K562 (cell line): ENCODE data around the gene GDAP1L1. TPM values are rescaled to one million over a fixed set of nuclear protein-coding genes. Genes with fewer than 3 reads are reported as not detected.

Experiments
- ATAC-seq: fragments of 200-7000 bp; cut with Tn5 transposase; 3 replicates; pipeline ENCODE4 v1.9.1; 2020; ENCODE audit warnings: moderate library complexity
- BruUV-seq: library from RNA; stranded (reverse); fragments of 400-500 nt; replicated peaks from 2 replicates; lab custom pipeline; 2021; lab: Mats Ljungman, UMichigan
- CTCF ChIA-PET: fragments of 300-600 bp; formaldehyde crosslinking; extraction: SDS; loops from one replicate; lab custom pipeline; 2021; ENCODE audit warnings: low intra/inter-chr PET ratio; lab: Yijun Ruan, JAX
- POLR2A ChIA-PET: fragments of 300-600, 350-650 bp; sonication (Branson Sonifier 250); formaldehyde crosslinking; extraction: SDS; loops from one replicate; lab custom pipeline; 2021; ENCODE audit warnings: antibody characterized with exemption, inconsistent platforms; lab: Yijun Ruan, JAX
- DNase-seq, 4 experiments: peaks; one replicate each; pipeline versions ENCODE4 v3.0.0 to v3.0.0-alpha.2; 2011 to 2018; ENCODE audit warnings: low spot score in 3 of 4, mixed read lengths in 3 of 4; ENCODE audit errors: extremely low read depth in 1 of 4
- FAIRE-seq: peaks from 2 replicates; lab custom pipeline; 2011; peaks lifted over from hg19 to GRCh38; lab: Jason Lieb, UNC
- H2AFZ ChIP-seq: 2 replicates; pipeline ENCODE4 v1.6.0; 2011; ENCODE audit warnings: low read depth, low read length, control low read depth, inconsistent platforms
- H3K27ac ChIP-seq: fragments of 200-600 bp; 3 replicates; pipeline ENCODE4 v1.8.0; 2011; ENCODE audit warnings: low read depth, mild to moderate bottlenecking, control low read depth, inconsistent platforms, low read length, moderate library complexity, mixed read lengths; ENCODE audit errors: extremely low read depth
- H3K27me3 ChIP-seq, 2 experiments: fragments of 300-600 bp in 1 of 2; 2 replicates in 1 of 2; 3 replicates in 1 of 2; pipeline versions ENCODE4 v1.6.0 to v1.8.0; 2011; ENCODE audit warnings: inconsistent platforms in 2 of 2, low read length in 2 of 2, mild to moderate bottlenecking in 1 of 2, mixed read lengths in 1 of 2, moderate library complexity in 1 of 2; ENCODE audit not compliant: control insufficient read depth in 2 of 2, insufficient read depth in 2 of 2
- H3K36me3 ChIP-seq: fragments of 300-600 bp; 3 replicates; pipeline ENCODE4 v1.8.0; 2011; ENCODE audit warnings: mild to moderate bottlenecking, low read length, inconsistent platforms; ENCODE audit not compliant: control insufficient read depth, insufficient read depth
- H3K4me1 ChIP-seq, 2 experiments: fragments of 200-600 bp in 1 of 2; replicated peaks in 1 of 2; 2 replicates in 1 of 2; 3 replicates in 1 of 2; pipeline versions ENCODE4 v1.5.1 to v1.8.0; 2011; ENCODE audit warnings: inconsistent platforms in 2 of 2, low read length in 2 of 2, mild to moderate bottlenecking in 1 of 2, mixed read lengths in 1 of 2, moderate library complexity in 1 of 2; ENCODE audit not compliant: control insufficient read depth in 2 of 2, insufficient read depth in 2 of 2
- H3K4me2 ChIP-seq: 2 replicates; pipeline ENCODE4 v1.6.1; 2011; ENCODE audit warnings: low read length, control low read depth, inconsistent platforms, mixed read lengths; ENCODE audit not compliant: insufficient read depth
- H3K4me3 ChIP-seq: fragments of 200-600 bp; sonication (generic), shearing (Covaris generic); 2 replicates; pipeline ENCODE4 v1.5.1; 2016; ENCODE audit warnings: control low read depth, inconsistent platforms
- H3K79me2 ChIP-seq: fragments of 200-600 bp; 3 replicates; pipeline ENCODE4 v1.8.0; 2011; ENCODE audit warnings: low read length, inconsistent platforms; ENCODE audit not compliant: control insufficient read depth, insufficient read depth
- H3K9ac ChIP-seq, 2 experiments: 2 replicates each; pipeline versions ENCODE4 v1.6.0 to v1.6.1; 2011; ENCODE audit warnings: low read depth in 2 of 2, low read length in 2 of 2, control low read depth in 1 of 2, inconsistent platforms in 1 of 2, mild to moderate bottlenecking in 1 of 2, mixed read lengths in 1 of 2; ENCODE audit not compliant: insufficient read depth in 1 of 2
- H3K9me1 ChIP-seq: one replicate; pipeline ENCODE4 v1.6.0; 2011; ENCODE audit warnings: inconsistent platforms, mild to moderate bottlenecking, low read length, moderate library complexity; ENCODE audit not compliant: control insufficient read depth, insufficient read depth
- H3K9me3 ChIP-seq: replicated peaks from 2 replicates; pipeline ENCODE4 v1.5.1; 2011; ENCODE audit warnings: low read depth, low read length, inconsistent platforms; ENCODE audit not compliant: control insufficient read depth, insufficient read depth
- H4K20me1 ChIP-seq: replicated peaks from 2 replicates; pipeline ENCODE4 v1.6.1; 2011; ENCODE audit warnings: low read length, inconsistent platforms, mixed read lengths; ENCODE audit not compliant: control insufficient read depth, insufficient read depth
- CEBPG ChIP-seq, 3 experiments: fragments of 200-800 bp in 1 of 3; sonication (Bioruptor generic) in 1 of 3; sonication (generic) in 1 of 3; formaldehyde crosslinking in 1 of 3; IDR thresholded peaks in 2 of 3; conservative IDR thresholded peaks in 1 of 3; 2 replicates each; pipeline versions ENCODE4 v1.6.1 to v1.8.0; 2016 to 2022; ENCODE audit warnings: missing compliant biosample characterization in 2 of 3, missing genetic modification characterization in 2 of 3, mild to moderate bottlenecking in 1 of 3, missing genetic modification reagents in 1 of 3
- ZNF518B ChIP-seq: fragments of 250-450 bp; sonication (Bioruptor Pico); IDR thresholded peaks from 2 replicates; pipeline ENCODE4 v1.5.0; 2021; ENCODE audit warnings: mild to moderate bottlenecking, moderate library complexity
- WGBS: fragments of 100-300 bp; shearing (Covaris generic); methylation state at CpG from one replicate; pipeline ENCODE4 v1.1.6; 2016; ENCODE audit warnings: low coverage, mixed read lengths; ENCODE audit not compliant: insufficient coverage; ENCODE audit errors: missing lambda C conversion rate; 5-methylcytosine and 5-hydroxymethylcytosine counted together
- in situ Hi-C: fragments of 300-500 bp; cut with MboI; formaldehyde crosslinking; loops from 4 replicates; pipeline ENCODE4 v1.15.0; 2018; ENCODE audit warnings: inconsistent platforms, mixed read lengths
- intact Hi-C: fragments of 100-400 bp; cut with micrococcal nuclease; formaldehyde crosslinking; loops from 2 replicates; pipeline ENCODE4 v1.14.2; 2022
- polyA plus RNA-seq, 8 experiments: library from polyadenylated mRNA; depleted of rRNA in 4 of 8; stranded (reverse) in 5 of 8; unstranded in 3 of 8; fragments of >200 nt; fragmentation: Nextera tagmentation in 2 of 8; fragmentation: Illumina TruSeq in 1 of 8; extraction: Ambion mirVana in 2 of 8; extraction: Trizol in 1 of 8; gene quantifications; 2 replicates each; pipeline versions ENCODE4 v1.2.1 to v1.2.3, GENCODE V29; 2011 to 2014; ENCODE audit warnings: inconsistent platforms in 1 of 8, missing spikeins in 1 of 8
- total RNA-seq, 7 experiments: library from RNA; depleted of rRNA in 6 of 7; stranded (reverse); fragments of >200 nt in 6 of 7; fragmentation: Illumina TruSeq in 2 of 7; extraction: Trizol in 2 of 7; gene quantifications; 2 replicates each; pipeline versions ENCODE4 v1.2.1 to v1.2.3, GENCODE V29; 2011 to 2021; ENCODE audit warnings: low replicate concordance in 1 of 7

Gene GDAP1L1
- total and polyA plus RNA-seq, 9 of the 15 experiments (the other 6 are each of a cell fraction or from before 2014, with no cell fraction given): 0.06 to 0.40 (median 0.19) TPM; not detected in 5

DNA sequence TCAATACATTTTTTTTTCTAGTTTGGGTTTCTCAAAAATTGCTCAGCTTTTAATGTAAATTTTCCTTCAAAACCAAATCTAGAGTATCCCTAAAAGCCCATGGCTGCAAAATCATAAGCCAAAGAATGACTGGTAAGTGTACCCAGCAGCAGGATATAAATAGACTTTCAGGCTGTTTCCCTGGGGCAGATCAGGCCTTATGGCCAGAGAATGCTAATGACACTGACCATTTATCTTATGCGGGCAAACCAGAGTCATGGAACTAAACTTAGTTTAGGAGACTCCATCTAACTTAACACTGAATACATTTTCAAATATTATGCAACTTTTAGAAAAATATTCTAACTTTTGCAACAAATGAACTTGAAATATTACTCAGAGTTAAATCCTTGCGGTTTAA lies 43.9 kb upstream of the GDAP1L1 start:
- Histone ChIP-seq H2AFZ (no peak overlapping the region), H3K27ac (no peak overlapping the region), H3K4me3 (no peak overlapping the region), H3K9me3 (no peaks in the 10 kb centered on the region), H3K79me2 (peaks cover 26% of the 10 kb centered on the region), H4K20me1 (no peaks in the 10 kb centered on the region)
- CTCF ChIA-PET: no interaction called here
- intact Hi-C loops: no loop called here
- no TSS peak for BruUV-seq
- FAIRE-seq (no peak), DNase-seq (no peak)
- in situ Hi-C loops: no loop called here
- WGBS: 94% methylated on average over 2 of the region's 2 CpGs
- no peak for TF ChIP-seq ZNF518B (CRISPR knock-in tag)
- TF ChIP-seq CEBPG (CRISPR knock-in tag; IDR thresholded peaks at IDR 0.05): no peak
- 0 out of 4 replicates have a peak, but pooled peaks of 1 of the 2 experiments have one; percentile 10 for TF ChIP-seq CEBPG (tag; conservative IDR thresholded peaks at IDR 0.05 in 1 of 2, IDR thresholded peaks at IDR 0.05 in 1 of 2)
- TF ChIP-seq, all 486 proteins: peak for 1
- POLR2A ChIA-PET: no interaction called here
- Histone ChIP-seq H3K9me1 (no peaks in the 10 kb centered on the region), H3K4me1 (peaks cover 8 to 15% of the 10 kb centered on the region in 2 experiments), H3K27me3 (no peaks in the 10 kb centered on the region), H3K4me2 (no peak overlapping the region), H3K36me3 (peaks cover 68% of the 10 kb centered on the region), H3K9ac (no peak overlapping the region)
- ATAC-seq: no peak
